OCI-LY1 (cell line): ENCODE measurements around the gene SRBD1.

Experiments
- H2AFZ ChIP-seq: fragments of 200-600 bp; sonication (generic), shearing (Covaris generic); 2 replicates; pipeline ENCODE4 v1.6.0; 2014; ENCODE audit warnings: antibody characterized with exemption, mild to moderate bottlenecking, low read length
- H3F3A ChIP-seq: fragments of 200-600 bp; sonication (generic), shearing (Covaris generic); 2 replicates; pipeline ENCODE4 v1.6.0; 2014; ENCODE audit warnings: mild to moderate bottlenecking, antibody characterized with exemption, low read length, moderate library complexity; ENCODE audit not compliant: insufficient read depth
- H3K27ac ChIP-seq: fragments of 200-600 bp; sonication (generic); 2 replicates; pipeline ENCODE4 v1.5.1; 2014; ENCODE audit warnings: low read length, mixed run types, mild to moderate bottlenecking, low read depth; ENCODE audit not compliant: poor library complexity, severe bottlenecking
- H3K27me3 ChIP-seq: fragments of 200-600 bp; sonication (generic); 2 replicates; pipeline ENCODE4 v1.6.0; 2014; ENCODE audit warnings: antibody characterized with exemption, mild to moderate bottlenecking, low read length, moderate library complexity; ENCODE audit not compliant: insufficient read depth
- H3K36me3 ChIP-seq: fragments of 200-600 bp; sonication (generic); 2 replicates; pipeline ENCODE4 v1.6.1; 2014; ENCODE audit warnings: mild to moderate bottlenecking, antibody characterized with exemption, low read length, moderate library complexity, mixed read lengths; ENCODE audit not compliant: insufficient read depth
- H3K4me1 ChIP-seq: fragments of 200-600 bp; sonication (generic); 2 replicates; pipeline ENCODE4 v1.5.1; 2014; ENCODE audit warnings: mild to moderate bottlenecking, low read length, moderate library complexity; ENCODE audit not compliant: insufficient read depth, severe bottlenecking
- H3K4me2 ChIP-seq: fragments of 200-600 bp; sonication (generic), shearing (Covaris generic); 2 replicates; pipeline ENCODE4 v1.6.1; 2014; ENCODE audit warnings: low read length
- H3K4me3 ChIP-seq: fragments of 200-600 bp; sonication (generic); 2 replicates; pipeline ENCODE4 v1.5.1; 2014; ENCODE audit warnings: low read length, low read depth, mild to moderate bottlenecking, mixed read lengths; ENCODE audit not compliant: poor library complexity, severe bottlenecking
- H3K79me2 ChIP-seq: fragments of 200-600 bp; shearing (Covaris generic); 2 replicates; pipeline ENCODE4 v1.6.1; 2016; ENCODE audit warnings: mixed run types, low read length, mixed read lengths; ENCODE audit not compliant: insufficient read depth
- H3K9ac ChIP-seq: fragments of 200-600 bp; sonication (generic), shearing (Covaris generic); 2 replicates; pipeline ENCODE4 v1.6.1; 2014; ENCODE audit warnings: mild to moderate bottlenecking, low read length, mixed read lengths
- H3K9me2 ChIP-seq: fragments of 200-600 bp; sonication (generic), shearing (Covaris generic); 2 replicates; pipeline ENCODE4 v1.6.1; 2014; ENCODE audit warnings: low read depth, mild to moderate bottlenecking, low read length, mixed read lengths
- H3K9me3 ChIP-seq: fragments of 200-600 bp; shearing (Covaris generic); 2 replicates; pipeline ENCODE4 v1.6.1; 2014; ENCODE audit warnings: low read length, mixed read lengths
- H4K20me1 ChIP-seq: fragments of 200-600 bp; sonication (generic), shearing (Covaris generic); 2 replicates; pipeline ENCODE4 v1.6.0; 2016; ENCODE audit warnings: mild to moderate bottlenecking, low read length; ENCODE audit not compliant: insufficient read depth
- EZH2 ChIP-seq: fragments of 200-600 bp; sonication (generic), shearing (Covaris generic); IDR thresholded peaks from 2 replicates; pipeline ENCODE4 v1.8.0; 2017; ENCODE audit warnings: borderline replicate concordance, mixed run types, mild to moderate bottlenecking, antibody characterized with exemption, low read length, moderate library complexity, mixed read lengths
- TF ChIP-seq, protein P1 (sequence below): fragments of 200-600 bp; sonication (generic), shearing (Covaris generic); IDR thresholded peaks from 2 replicates; pipeline ENCODE4 v1.5.1; 2017; ENCODE audit warnings: mild to moderate bottlenecking, antibody characterized with exemption, low read length, moderate library complexity, mixed read lengths

SRBD1 gene

DNA sequence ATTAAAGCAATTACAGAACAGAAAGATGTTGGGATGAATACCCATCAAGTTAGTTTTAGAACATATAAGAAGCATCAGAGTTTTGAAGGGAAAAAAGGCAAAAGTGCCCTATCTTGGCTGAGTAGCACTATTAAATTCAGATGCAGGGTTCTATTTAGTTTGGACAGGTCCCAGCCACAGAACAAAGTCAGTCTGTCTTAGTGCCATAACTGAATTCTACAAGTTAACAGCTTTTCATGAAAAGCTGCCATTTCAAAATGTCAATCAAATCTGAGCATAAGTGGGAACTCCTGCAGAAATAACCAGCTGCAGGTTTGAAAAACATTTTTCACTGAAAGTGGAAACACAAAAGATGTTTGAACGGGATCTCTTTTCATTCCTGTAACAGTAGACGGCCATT, 160.4 kb downstream of the SRBD1 start:
- Histone ChIP-seq H3K79me2 (no peaks in the 10 kb centered on the region), H4K20me1 (no peaks in the 10 kb centered on the region), H3K4me2 (no peak overlapping the region), H3K36me3 (no peaks in the 10 kb centered on the region), H3K27me3 (no peaks in the 10 kb centered on the region), H3K9me3 (no peaks in the 10 kb centered on the region), H3K9me2 (no peaks in the 10 kb centered on the region), H3K9ac (no peak overlapping the region), H3K4me3 (no peak overlapping the region), H3K4me1 (peaks cover 29% of the 10 kb centered on the region), H2AFZ (no peak overlapping the region), H3K27ac (peak overlapping the region; percentile 61), H3F3A (0 out of 2 replicates have a peak, but pooled peaks cover 3% of the 10 kb centered on the region)
- TF ChIP-seq, protein P1, sequence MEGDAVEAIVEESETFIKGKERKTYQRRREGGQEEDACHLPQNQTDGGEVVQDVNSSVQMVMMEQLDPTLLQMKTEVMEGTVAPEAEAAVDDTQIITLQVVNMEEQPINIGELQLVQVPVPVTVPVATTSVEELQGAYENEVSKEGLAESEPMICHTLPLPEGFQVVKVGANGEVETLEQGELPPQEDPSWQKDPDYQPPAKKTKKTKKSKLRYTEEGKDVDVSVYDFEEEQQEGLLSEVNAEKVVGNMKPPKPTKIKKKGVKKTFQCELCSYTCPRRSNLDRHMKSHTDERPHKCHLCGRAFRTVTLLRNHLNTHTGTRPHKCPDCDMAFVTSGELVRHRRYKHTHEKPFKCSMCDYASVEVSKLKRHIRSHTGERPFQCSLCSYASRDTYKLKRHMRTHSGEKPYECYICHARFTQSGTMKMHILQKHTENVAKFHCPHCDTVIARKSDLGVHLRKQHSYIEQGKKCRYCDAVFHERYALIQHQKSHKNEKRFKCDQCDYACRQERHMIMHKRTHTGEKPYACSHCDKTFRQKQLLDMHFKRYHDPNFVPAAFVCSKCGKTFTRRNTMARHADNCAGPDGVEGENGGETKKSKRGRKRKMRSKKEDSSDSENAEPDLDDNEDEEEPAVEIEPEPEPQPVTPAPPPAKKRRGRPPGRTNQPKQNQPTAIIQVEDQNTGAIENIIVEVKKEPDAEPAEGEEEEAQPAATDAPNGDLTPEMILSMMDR = no peak
- no peak for TF ChIP-seq EZH2

DNA sequence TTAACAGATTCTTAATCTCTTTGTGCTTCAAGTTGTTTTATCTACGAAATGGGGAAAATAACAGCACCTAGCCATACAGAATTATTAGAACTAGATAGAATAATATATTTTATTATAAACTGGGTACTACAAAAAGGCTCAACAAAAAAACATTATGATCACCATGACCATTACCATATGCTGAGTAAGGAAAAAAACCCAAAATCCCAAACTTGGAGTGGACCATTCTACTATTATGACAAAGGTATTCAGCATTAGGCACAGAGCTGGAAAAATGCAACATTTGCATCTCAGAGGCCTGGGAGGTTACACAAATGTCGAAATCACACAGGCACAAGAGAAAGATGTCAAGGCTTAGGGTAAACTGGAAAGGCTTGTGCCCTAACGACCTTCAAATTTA, 162.8 kb downstream of the SRBD1 start:
- Histone ChIP-seq H3K27ac (no peak overlapping the region), H4K20me1 (no peaks in the 10 kb centered on the region), H2AFZ (no peak overlapping the region), H3K4me3 (no peak overlapping the region), H3K79me2 (no peaks in the 10 kb centered on the region), H3F3A (no peaks in the 10 kb centered on the region), H3K4me1 (peaks cover 22% of the 10 kb centered on the region), H3K36me3 (no peaks in the 10 kb centered on the region), H3K9ac (no peak overlapping the region), H3K9me2 (no peaks in the 10 kb centered on the region), H3K4me2 (no peak overlapping the region), H3K9me3 (no peaks in the 10 kb centered on the region), H3K27me3 (no peaks in the 10 kb centered on the region)
- TF ChIP-seq EZH2 = no peak
- TF ChIP-seq, protein P1 = no peak

DNA sequence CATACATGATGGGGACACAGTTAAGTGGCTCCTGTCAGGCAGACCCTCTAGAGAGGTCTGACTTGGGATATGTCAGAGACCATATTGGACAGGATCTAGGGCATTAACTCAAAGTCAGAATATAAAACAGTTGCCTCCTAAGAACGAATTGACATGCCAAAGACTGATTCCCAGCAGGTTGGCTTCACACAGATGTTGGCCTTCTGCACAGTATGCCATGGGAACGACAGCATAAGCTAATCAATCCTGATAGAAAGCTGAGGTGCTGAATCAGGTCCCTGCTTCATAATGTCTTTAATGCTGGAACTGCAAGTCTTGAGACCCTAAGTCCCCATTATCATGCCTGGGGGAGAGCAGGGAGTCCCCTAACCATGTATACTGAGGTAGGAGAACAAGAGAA, 165.1 kb downstream of the SRBD1 start:
- Histone ChIP-seq H2AFZ (no peak overlapping the region), H3K36me3 (no peaks in the 10 kb centered on the region), H3K9ac (no peak overlapping the region), H3K4me2 (no peak overlapping the region), H3K4me3 (no peak overlapping the region), H3K9me2 (no peaks in the 10 kb centered on the region), H3K79me2 (no peaks in the 10 kb centered on the region), H4K20me1 (no peaks in the 10 kb centered on the region), H3K4me1 (peaks cover 43% of the 10 kb centered on the region), H3F3A (no peaks in the 10 kb centered on the region), H3K9me3 (no peaks in the 10 kb centered on the region), H3K27ac (no peak overlapping the region), H3K27me3 (no peaks in the 10 kb centered on the region)
- no peak for TF ChIP-seq EZH2
- TF ChIP-seq, protein P1 = no peak
